COLO668 (cell line): ENCODE measurements around the gene SEPTIN12.

Experiments used
- DNase-seq: peaks from one replicate; lab custom pipeline; 2025; ENCODE audit not compliant: unreplicated experiment; lab: John Stamatoyannopoulos, UW

The SEPTIN12 gene

GRCh38 chr16:4803401-4803844 lies 15.3 kb upstream of the SEPTIN12 start:
- no peak for DNase-seq

- peak; percentile 95 for DNase-seq
Measured at GRCh38 chr16:4802659-4803287, 14.6 kb upstream of the SEPTIN12 start.

- peak; percentile 95 for DNase-seq
Measured at GRCh38 chr16:4801962-4802658, 14.0 kb upstream of the SEPTIN12 start, which contains the start of gene ROGDI. TSS of gene ROGDI (minus strand) at chr16:4802633. CDS start at chr16:4802571, 62 bp downstream.

DNA sequence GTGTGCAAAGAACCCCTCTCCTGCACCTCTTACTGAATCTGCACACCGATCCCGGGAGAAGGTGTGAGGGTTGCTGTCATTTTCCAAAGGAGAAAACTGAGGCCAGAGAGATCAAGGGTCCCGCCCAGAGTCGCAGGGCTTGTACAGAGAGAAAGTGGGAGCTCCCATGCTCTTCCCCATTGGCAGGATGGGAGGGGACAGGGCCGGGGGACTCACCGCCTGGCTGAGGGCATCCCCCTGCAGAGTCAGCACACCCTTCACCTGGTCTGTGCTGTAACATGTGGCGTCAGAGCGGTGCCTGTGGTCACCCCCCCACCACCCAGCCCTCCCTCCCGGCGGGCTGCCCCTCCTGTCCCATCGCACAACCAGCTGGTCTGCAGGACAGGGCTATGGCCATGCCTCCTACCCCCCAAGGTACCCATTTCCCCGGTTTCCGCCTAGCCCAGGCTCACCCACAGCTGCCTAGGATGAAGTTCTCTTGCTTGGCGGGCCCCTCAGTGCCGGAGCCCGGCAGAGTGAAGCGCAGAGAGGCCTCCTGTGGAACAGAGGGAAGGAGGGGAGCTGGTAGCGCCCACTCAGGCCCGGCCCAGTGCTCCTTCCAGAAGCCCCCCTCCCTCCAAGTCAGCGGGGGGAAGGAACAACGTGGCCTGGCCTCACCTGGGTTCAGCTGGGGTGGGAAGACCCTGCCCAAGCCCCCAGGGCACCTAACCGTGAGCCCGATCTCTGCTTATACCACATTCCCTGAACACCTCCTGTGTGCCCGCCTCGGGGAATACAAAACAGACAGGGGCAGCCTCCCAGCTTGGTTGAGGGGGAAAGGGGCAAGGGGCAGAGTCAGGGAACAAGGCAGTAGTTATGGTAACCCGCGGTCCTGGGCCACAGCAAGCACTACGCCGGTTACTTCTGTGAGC lies 13.2 kb upstream of the SEPTIN12 start:
- DNase-seq: no peak

GRCh38 chr16:4800290-4801041 lies 12.3 kb upstream of the SEPTIN12 start:
- peak; percentile 88 for DNase-seq

- DNase-seq: no peak
Measured at GRCh38 chr16:4799171-4799855, 11.2 kb upstream of the SEPTIN12 start.

- DNase-seq: no peak
Measured at GRCh38 chr16:4798456-4798855, 10.3 kb upstream of the SEPTIN12 start.

- no peak for DNase-seq
Measured at GRCh38 chr16:4797805-4798252, 9.7 kb upstream of the SEPTIN12 start.

DNA sequence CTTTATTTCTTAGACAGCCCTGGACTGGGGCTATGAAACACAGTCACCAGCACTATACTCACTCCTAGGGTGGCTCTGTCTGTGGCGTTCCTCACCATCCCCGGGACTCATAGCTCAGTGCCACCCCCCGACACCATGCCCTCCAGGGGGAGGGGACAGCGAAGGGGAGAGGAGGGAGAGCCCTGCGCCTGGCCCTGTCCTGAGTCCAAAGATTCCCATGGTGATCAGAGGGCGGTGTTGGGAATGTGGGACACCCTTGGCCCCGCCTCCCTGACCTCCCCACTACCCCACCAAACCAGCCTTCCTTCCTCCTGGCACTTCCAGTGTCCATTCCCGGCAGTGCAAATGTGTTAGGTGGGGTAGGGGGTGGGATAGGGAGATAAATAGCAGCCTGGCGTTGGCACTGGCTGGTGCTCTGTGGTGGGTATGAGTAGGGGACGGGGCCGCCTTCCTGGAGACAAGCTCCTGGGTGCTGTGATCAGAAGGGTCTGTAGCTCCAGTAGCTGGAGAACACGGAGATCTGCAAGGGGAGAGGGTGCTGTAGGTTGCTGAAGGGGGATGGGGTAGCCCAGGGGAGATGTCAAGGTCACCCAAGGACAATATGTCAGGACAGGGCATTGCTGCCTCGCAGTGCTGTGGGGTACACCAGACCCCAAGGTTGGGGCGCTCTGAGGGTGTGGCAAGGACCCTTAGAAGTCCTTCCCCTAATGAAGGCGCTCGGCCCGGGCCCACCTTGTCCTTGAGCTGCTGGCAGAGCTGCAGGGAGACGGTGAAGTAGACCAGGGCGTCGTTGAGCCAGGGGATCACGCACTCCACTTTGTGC lies 9.0 kb upstream of the SEPTIN12 start:
- DNase-seq: no peak

- DNase-seq: peak; percentile 54
Measured at GRCh38 chr16:4795828-4796572, 7.9 kb upstream of the SEPTIN12 start.

DNA sequence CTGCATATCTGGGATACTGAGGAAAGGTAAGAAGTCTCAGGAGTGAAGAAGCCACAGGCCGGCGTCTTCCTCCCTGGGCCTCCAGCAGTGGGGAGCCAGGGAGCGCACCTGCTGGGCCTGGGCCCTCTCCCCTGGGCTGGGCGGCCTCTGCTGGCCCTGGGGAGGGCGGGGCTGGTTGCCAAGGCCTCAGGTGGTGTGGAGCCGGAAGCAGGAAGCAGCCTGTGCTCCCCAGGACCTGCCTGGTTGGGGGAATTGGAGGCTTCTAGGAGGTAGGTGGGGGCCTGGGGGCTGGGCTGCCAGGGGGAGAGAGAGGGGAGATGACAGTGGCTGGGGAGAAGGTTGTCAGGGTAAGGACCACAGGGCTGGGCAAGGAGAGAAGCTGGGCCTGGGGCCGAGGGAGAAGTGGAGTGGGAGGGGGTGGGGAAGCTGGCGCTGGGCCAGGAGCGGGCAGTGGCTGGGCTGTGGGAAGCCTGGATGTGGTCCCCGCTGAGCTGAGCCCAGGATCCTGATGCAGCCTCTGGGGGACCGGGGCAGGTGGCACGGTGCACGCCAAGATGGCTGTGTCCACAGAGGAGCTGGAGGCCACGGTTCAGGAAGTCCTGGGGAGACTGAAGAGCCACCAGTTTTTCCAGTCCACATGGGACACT lies 7.2 kb upstream of the SEPTIN12 start, which contains the start of gene SMIM22:
Gene SMIM22, plus strand, starts transcription at position 189 of the 647 bp plus-strand sequence. Its CDS starts 366 bp downstream, at position 555.
- peak; percentile 91 for DNase-seq

DNA sequence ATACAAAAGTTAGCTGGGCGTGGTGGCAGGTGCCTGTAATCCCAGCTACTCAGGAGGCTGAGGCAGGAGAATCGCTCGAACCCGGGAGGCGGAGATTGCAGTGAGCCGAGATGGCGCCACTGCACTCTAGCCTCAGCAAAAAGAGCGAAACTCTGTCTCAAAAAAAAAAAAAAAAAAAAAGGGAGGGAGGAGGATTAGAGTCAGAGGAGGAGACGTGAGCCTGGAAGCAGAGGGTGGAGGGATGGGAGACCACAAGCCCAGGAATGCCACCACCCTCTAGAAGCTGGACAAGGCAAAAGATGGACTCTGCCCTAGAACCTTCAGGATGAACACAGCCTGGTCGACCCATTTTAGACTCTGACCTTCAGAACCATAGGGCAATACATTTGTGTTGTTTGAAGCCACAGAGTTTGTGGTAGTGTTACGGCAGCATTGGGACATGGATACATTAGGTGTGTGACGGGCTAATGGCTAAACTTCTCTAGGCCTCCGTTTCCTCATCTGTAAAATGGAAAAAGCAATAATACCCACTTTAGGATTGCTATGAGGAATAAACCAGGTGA lies 4.9 kb upstream of the SEPTIN12 start:
- no peak for DNase-seq

DNA sequence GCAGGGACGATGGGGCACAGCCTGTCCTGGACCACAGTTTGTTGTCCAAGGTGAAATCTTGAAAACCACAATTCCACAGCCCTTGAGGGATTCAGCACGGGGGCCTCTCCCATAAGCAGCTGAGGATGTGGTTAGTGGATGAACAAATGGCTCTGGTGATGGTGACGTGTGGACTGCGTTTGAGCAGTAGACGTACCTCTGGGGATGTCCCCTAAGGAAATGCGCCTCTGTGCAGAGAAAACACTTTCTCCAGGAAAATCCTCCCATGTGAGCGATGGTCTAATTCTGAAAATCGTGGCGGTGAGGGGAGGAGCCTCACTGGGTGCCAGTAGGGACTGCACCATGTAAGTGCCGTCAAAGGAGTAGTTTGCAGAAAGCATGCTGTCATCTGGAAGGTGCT lies 2.7 kb upstream of the SEPTIN12 start:
- no peak for DNase-seq

DNA sequence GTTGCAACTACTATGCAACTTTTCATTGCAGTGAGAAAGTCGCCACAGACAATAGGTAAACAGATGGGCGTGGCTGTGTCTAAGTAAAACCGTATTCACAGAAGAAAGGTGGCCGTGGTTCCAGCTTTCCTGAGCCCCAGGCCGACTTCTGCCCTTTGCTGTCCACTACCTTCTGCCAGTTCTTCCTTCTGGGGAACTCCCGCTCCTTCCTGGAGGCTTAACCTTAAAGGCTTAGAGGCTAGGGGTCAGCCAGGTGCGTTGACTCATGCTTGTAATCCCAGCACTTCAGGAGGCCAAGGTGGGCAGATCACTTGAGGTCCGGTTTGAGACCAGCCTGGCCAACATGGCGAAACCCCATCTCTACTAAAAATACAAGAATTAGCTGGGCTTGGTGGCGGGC lies 2.1 kb upstream of the SEPTIN12 start:
- DNase-seq: no peak

- DNase-seq: no peak
Measured at GRCh38 chr16:4788910-4789309, 765 bp upstream of the SEPTIN12 start.

DNA sequence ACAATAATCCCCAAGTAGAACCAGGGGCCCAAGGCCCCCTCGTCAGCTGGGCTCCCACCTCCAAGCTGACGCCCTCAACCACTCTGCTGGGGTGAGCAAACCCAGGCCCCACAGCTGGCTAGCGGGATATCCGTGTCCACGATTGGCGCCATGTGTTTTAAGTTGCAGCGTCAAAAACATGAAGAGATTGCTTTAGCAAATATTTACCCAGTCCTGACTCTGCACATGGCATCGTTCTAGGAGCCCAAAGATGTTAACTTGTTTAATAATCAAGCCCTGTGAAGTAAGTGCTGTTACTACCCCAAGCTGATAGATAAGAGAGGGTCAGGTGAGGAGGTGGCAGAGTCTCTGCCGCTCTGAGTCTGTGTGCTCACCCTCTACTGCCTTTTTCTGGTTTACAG lies 344 bp upstream of the SEPTIN12 start:
- no peak for DNase-seq

DNA sequence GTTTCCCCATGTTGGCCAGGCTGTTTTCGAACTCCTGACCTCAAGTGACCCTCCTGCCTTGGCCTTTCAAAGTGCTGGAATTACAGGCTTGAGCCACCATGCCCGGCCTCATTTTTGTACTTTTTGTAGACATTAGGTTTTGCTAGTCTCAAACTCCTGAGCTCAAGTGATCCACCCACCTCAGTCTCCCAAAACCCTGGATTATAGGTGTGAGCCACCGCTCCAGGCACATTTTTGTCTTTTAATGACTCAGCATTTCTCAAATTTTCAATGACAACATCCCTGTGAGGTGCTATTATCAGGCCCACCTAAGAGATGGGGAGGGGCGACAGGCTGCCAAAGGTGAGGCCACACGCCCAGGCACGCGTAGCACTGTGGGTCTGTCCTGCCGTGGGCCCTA lies 1.1 kb downstream of the SEPTIN12 start:
- DNase-seq: no peak
